Small intestine (tissue), 7 donors: ENCODE data around the gene ERH. TPM values are rescaled to one million over a fixed set of nuclear protein-coding genes. Genes with fewer than 3 reads are reported as not detected.

Experiments
- DNase-seq, 2 donors: peaks; one replicate each; pipeline versions ENCODE4 v3.0.0 to v3.0.0-alpha.2; 2013
- FAIRE-seq: peaks from 2 replicates; lab custom pipeline; 2012; peaks lifted over from hg19 to GRCh38; lab: Jason Lieb, UNC
- H3K27ac ChIP-seq, 3 donors: one replicate each; pipeline ENCODE4 v1.5.1; 2013; ENCODE audit warnings: low read length in 2 of 3, mild to moderate bottlenecking in 2 of 3, control low read depth in 1 of 3, inconsistent platforms in 1 of 3, low read depth in 1 of 3, moderate library complexity in 1 of 3
- H3K27me3 ChIP-seq, 3 donors: one replicate each; pipeline ENCODE4 v1.6.1; 2013; ENCODE audit warnings: low read length in 3 of 3, inconsistent platforms in 1 of 3; ENCODE audit not compliant: control insufficient read depth in 3 of 3, insufficient read depth in 3 of 3
- H3K36me3 ChIP-seq, 3 donors: one replicate each; pipeline ENCODE4 v1.6.1; 2013; ENCODE audit warnings: low read length in 3 of 3, inconsistent platforms in 1 of 3, low read depth in 1 of 3, mild to moderate bottlenecking in 1 of 3, moderate library complexity in 1 of 3; ENCODE audit not compliant: control insufficient read depth in 3 of 3, insufficient read depth in 2 of 3
- H3K4me1 ChIP-seq, 3 donors: one replicate each; pipeline ENCODE4 v1.6.1; 2013; ENCODE audit warnings: low read length in 2 of 3, inconsistent platforms in 1 of 3, low read depth in 1 of 3, mild to moderate bottlenecking in 1 of 3, moderate library complexity in 1 of 3; ENCODE audit not compliant: control insufficient read depth in 3 of 3, insufficient read depth in 2 of 3
- H3K4me3 ChIP-seq, 3 donors: one replicate each; pipeline ENCODE4 v1.5.1; 2013; ENCODE audit warnings: low read length in 3 of 3, control low read depth in 1 of 3, inconsistent platforms in 1 of 3, low read depth in 1 of 3, mild to moderate bottlenecking in 1 of 3, moderate library complexity in 1 of 3
- H3K9me3 ChIP-seq, 2 donors: one replicate each; pipeline ENCODE4 v1.6.1; 2013; ENCODE audit warnings: low read depth in 1 of 2, low read length in 1 of 2; ENCODE audit not compliant: control insufficient read depth in 2 of 2, insufficient read depth in 1 of 2
- WGBS, 3 donors: extraction: QIAGEN DNeasy Blood & Tissue Kit; methylation state at CpG; one replicate each; pipeline ENCODE4 v1.1.7; 2013; 5-methylcytosine and 5-hydroxymethylcytosine counted together
- polyA plus RNA-seq, 4 donors: library from polyadenylated mRNA; stranded (reverse) in 3 of 4; unstranded in 1 of 4; fragments of 200-250 nt in 3 of 4; fragments of 120-200 nt in 1 of 4; gene quantifications; one replicate each; pipeline versions ENCODE4 v1.2.1 to v1.2.3, GENCODE V29; 2013
- donor health status: healthy with polysubstance abuse.
- donor health status: control.
- donor health status: control.
- donor health status: Bipolar disorder and iron deficiency.
- donor health status: healthy.

The ERH gene
- polyA plus RNA-seq, 4 donors = 131 to 207 (median 141) TPM

- FAIRE-seq (no peak), DNase-seq (no peak)
- Histone ChIP-seq H3K9me3 (no peaks in the 10 kb centered on the region), H3K4me3 (no peak overlapping the region), H3K4me1 (no peaks in the 10 kb centered on the region), H3K27me3 (no peaks in the 10 kb centered on the region), H3K36me3 (peaks cover 0 to 19% (median 16%) of the 10 kb centered on the region in 3 donors), H3K27ac (no peak overlapping the region)
- WGBS, 3 donors = 95% methylated on average over 3 of the region's 3 CpGs
These were observed 10.8 kb downstream of the ERH start for GRCh38 chr14:69387311-69387710.

- no peak for FAIRE-seq
- Histone ChIP-seq H3K4me3 (no peak overlapping the region), H3K36me3 (peaks cover 7 to 12% (median 8%) of the 10 kb centered on the region in 3 donors), H3K27me3 (no peaks in the 10 kb centered on the region), H3K9me3 (peaks cover 0 to 7% of the 10 kb centered on the region in 2 donors), H3K4me1 (no peaks in the 10 kb centered on the region), H3K27ac (no peak overlapping the region)
- no peak for DNase-seq
- WGBS, 3 donors = 95 to 98% (median 97%) methylated on average over 2 of the region's 2 CpGs
These were observed 19.8 kb downstream of the ERH start for GRCh38 chr14:69378274-69378673.

- no peak for DNase-seq
- no peaks in the 10 kb centered on the region for H3K4me1 ChIP-seq
- H3K27ac ChIP-seq = no peak overlapping the region
- H3K27me3 ChIP-seq = no peaks in the 10 kb centered on the region
- no peak overlapping the region for H3K4me3 ChIP-seq
- peaks cover 5 to 12% (median 6%) of the 10 kb centered on the region in 3 donors for H3K36me3 ChIP-seq
- no peak for FAIRE-seq
- H3K9me3 ChIP-seq = peaks cover 0 to 7% of the 10 kb centered on the region in 2 donors
These were observed 21.7 kb downstream of the ERH start for GRCh38 chr14:69376439-69376838.

GRCh38 chr14:69375722-69376121 lies 22.4 kb downstream of the ERH start:
- peaks cover 0 to 7% of the 10 kb centered on the region in 2 donors for H3K9me3 ChIP-seq
- peaks cover 5 to 12% (median 6%) of the 10 kb centered on the region in 3 donors for H3K36me3 ChIP-seq
- DNase-seq (no peak), FAIRE-seq (no peak)
- H3K4me3 ChIP-seq = no peak overlapping the region
- no peak overlapping the region for H3K27ac ChIP-seq
- H3K4me1 ChIP-seq = no peaks in the 10 kb centered on the region
- WGBS, 3 donors = 96 to 99% (median 98%) methylated on average over 5 of the region's 5 CpGs
- H3K27me3 ChIP-seq = no peaks in the 10 kb centered on the region

GRCh38 chr14:69375182-69375581 lies 22.9 kb downstream of the ERH start:
- WGBS, 3 donors = 97 to 98% (median 97%) methylated on average over 3 of the region's 3 CpGs

GRCh38 chr14:69374235-69374634 lies 23.9 kb downstream of the ERH start:
- Histone ChIP-seq H3K27ac (no peak overlapping the region), H3K4me1 (no peaks in the 10 kb centered on the region), H3K4me3 (no peak overlapping the region), H3K36me3 (peaks cover 2 to 12% (median 6%) of the 10 kb centered on the region in 3 donors), H3K27me3 (no peaks in the 10 kb centered on the region), H3K9me3 (peaks cover 0 to 7% of the 10 kb centered on the region in 2 donors)
- DNase-seq = no peak
- FAIRE-seq = no peak

More at GRCh38 chr14:69375182-69375581, 22.9 kb downstream of the ERH start:
- Histone ChIP-seq H3K9me3 (peaks cover 0 to 7% of the 10 kb centered on the region in 2 donors), H3K4me1 (no peaks in the 10 kb centered on the region), H3K27ac (no peak overlapping the region), H3K27me3 (no peaks in the 10 kb centered on the region), H3K36me3 (peaks cover 2 to 12% (median 6%) of the 10 kb centered on the region in 3 donors), H3K4me3 (no peak overlapping the region)
- FAIRE-seq (no peak), DNase-seq (no peak)

GRCh38 chr14:69373104-69373503 lies 25.0 kb downstream of the ERH start:
- H3K4me3 ChIP-seq = no peak overlapping the region
- H3K36me3 ChIP-seq = peaks cover 2 to 9% (median 6%) of the 10 kb centered on the region in 3 donors
- WGBS, 3 donors = 52 to 88% (median 56%) methylated on average over 1 of the region's 1 CpG
- DNase-seq (no peak), FAIRE-seq (no peak)
- H3K4me1 ChIP-seq = no peaks in the 10 kb centered on the region
- no peaks in the 10 kb centered on the region for H3K27me3 ChIP-seq
- H3K27ac ChIP-seq = no peak overlapping the region
- H3K9me3 ChIP-seq = peaks cover 0 to 7% of the 10 kb centered on the region in 2 donors

- H3K36me3 ChIP-seq = peaks cover 2 to 6% (median 6%) of the 10 kb centered on the region in 3 donors
- DNase-seq (no peak), FAIRE-seq (no peak)
- peaks cover 0 to 7% of the 10 kb centered on the region in 2 donors for H3K9me3 ChIP-seq
- WGBS, 3 donors = 96% methylated on average over 3 of the region's 3 CpGs
- no peaks in the 10 kb centered on the region for H3K27me3 ChIP-seq
- no peak overlapping the region for H3K27ac ChIP-seq
- H3K4me3 ChIP-seq = no peak overlapping the region
- no peaks in the 10 kb centered on the region for H3K4me1 ChIP-seq
These were observed 26.0 kb downstream of the ERH start for GRCh38 chr14:69372146-69372545.

- Histone ChIP-seq H3K4me1 (no peaks in the 10 kb centered on the region), H3K4me3 (no peak overlapping the region), H3K27me3 (no peaks in the 10 kb centered on the region), H3K27ac (no peak overlapping the region), H3K36me3 (no peaks in the 10 kb centered on the region), H3K9me3 (no peaks in the 10 kb centered on the region)
- 62 to 67% (median 66%) methylated on average over 5 of the region's 5 CpGs for WGBS, 3 donors
- FAIRE-seq (no peak), DNase-seq (no peak)
These were observed 28.0 kb downstream of the ERH start for GRCh38 chr14:69370061-69370460.
